ENCODE data around the gene FXYD5. TPM values are rescaled to one million over a fixed set of nuclear protein-coding genes. Genes with fewer than 3 reads are reported as not detected.

Gene FXYD5
- total and polyA plus RNA-seq, 10 of the 15 experiments (the other 5 are each of a cell fraction or from before 2014, with no cell fraction given): 30.0 to 159 (median 93.9) TPM

- 80% methylated on average over 1 of the region's 1 CpG for WGBS (ENCODE audit: insufficient coverage, insufficient replicate concordance, low lambda C conversion rate, missing lambda C conversion rate)
- FAIRE-seq: no peak
- H2AFZ ChIP-seq (ENCODE audit: control insufficient read depth, low read depth, low read length): no peak overlapping the region
- DNase-seq (ENCODE audit: low read depth, low spot score): no peak
- no peak overlapping the region for H3K4me2 ChIP-seq (ENCODE audit: control insufficient read depth, insufficient read depth)
- ChIA-PET SMC1A (ENCODE audit: uncharacterized antibody, unreplicated experiment) (no interaction called here), CTCF (interaction anchor here (0.5 to 2.1 kb wide), 2 partner anchors 152 to 242 kb away, joined by 3 to 8 read pairs; no protein-coding TSS in a partner anchor), RAD21 (ENCODE audit: unreplicated experiment) (no interaction called here), POLR2A (no interaction called here)
- H3K79me2 ChIP-seq (ENCODE audit: control insufficient read depth, insufficient read depth, low read length): no peaks in the 10 kb centered on the region
- H3K9ac ChIP-seq (ENCODE audit: control insufficient read depth, insufficient read depth, low read length): no peak overlapping the region
- H3K27ac ChIP-seq (ENCODE audit: control insufficient read depth, insufficient read depth): no peak overlapping the region
- ATAC-seq: no peak
- peaks cover 13% of the 10 kb centered on the region for H3K4me1 ChIP-seq (ENCODE audit: control insufficient read depth, insufficient read depth, low read length)
- intact Hi-C loops (cut with micrococcal nuclease; ENCODE audit: unreplicated experiment): no loop called here
- no TSS peak for BruUV-seq (replicated peaks)
- no peaks in the 10 kb centered on the region for H4K20me1 ChIP-seq (ENCODE audit: control insufficient read depth, insufficient read depth)
- no peaks in the 10 kb centered on the region for H3K27me3 ChIP-seq (replicated peaks in 1 of 2; ENCODE audit: control insufficient read depth in 2 of 2, insufficient read depth in 2 of 2, low read length in 1 of 2)
- TF ChIP-seq HDAC6 (IDR thresholded peaks at IDR 0.05; ENCODE audit: unreplicated experiment): no peak
- no peak for TF ChIP-seq RBBP5 (conservative IDR thresholded peaks at IDR 0.05)
- TF ChIP-seq SMARCA5 (IDR thresholded peaks at IDR 0.05): no peak
- no peak for TF ChIP-seq MYC (IDR thresholded peaks at IDR 0.05; ENCODE audit: insufficient read depth, insufficient read length, insufficient replicate concordance, low read length, severe bottlenecking)
- no peak for TF ChIP-seq STAT3 (IDR thresholded peaks at IDR 0.05; ENCODE audit: low read depth, low read length)
- no peak for TF ChIP-seq ZNF207 (IDR thresholded peaks at IDR 0.05; ENCODE audit: borderline replicate concordance)
- TF ChIP-seq MTA2 (IDR thresholded peaks at IDR 0.05; ENCODE audit: low read depth): no peak
- TF ChIP-seq E2F8 (IDR thresholded peaks at IDR 0.05; ENCODE audit: low read depth, partially characterized antibody): no peak
- no peak for TF ChIP-seq TCF7 (IDR thresholded peaks at IDR 0.05; ENCODE audit: borderline replicate concordance)
- H3K9me3 ChIP-seq (replicated peaks; ENCODE audit: control insufficient read depth, insufficient read depth, low read length): peaks cover 13% of the 10 kb centered on the region
- H3K36me3 ChIP-seq (ENCODE audit: control insufficient read depth in 2 of 2, insufficient read depth in 2 of 2, low read length in 1 of 2): no peaks in the 10 kb centered on the region
- in situ Hi-C loops (cut with MboI): no loop called here
- no peak overlapping the region for H3K4me3 ChIP-seq
These were observed 64.5 kb downstream of the FXYD5 start for GRCh38 chr19:35219008-35219407.

Small RNA genes lying within 50 kb of the gene (small RNA-seq; reads per million reads assigned to genes)
- not detected for gene AC020907.2

Other genes starting within 250 kb of the FXYD5 start
Only the 7 nearest of the 18 such genes appear.
- gene HPN, start 113.0 kb upstream of the FXYD5 start, total RNA-seq (2014; rRNA removed): not detected in 2 replicates
- not detected in 2 replicates for gene HPN, start 113.0 kb upstream of the FXYD5 start, total RNA-seq (2014; rRNA removed; fragmentation: Illumina TruSeq; extraction: Trizol)
- 0.13 and 0.21 TPM in 2 replicates for gene HPN, start 113.0 kb upstream of the FXYD5 start, total RNA-seq (2021)
- not detected in 2 replicates for gene HPN, start 113.0 kb upstream of the FXYD5 start, polyA plus RNA-seq (2011; rRNA removed)
- not detected in 2 replicates for gene HPN, start 113.0 kb upstream of the FXYD5 start, polyA plus RNA-seq (2014; fragmentation: Illumina TruSeq; extraction: Trizol)
- not detected for gene HPN, start 113.0 kb upstream of the FXYD5 start, polyA plus RNA-seq (2014; fragmentation: Nextera tagmentation; extraction: Ambion mirVana)
- 0.16 TPM in 1 of 2 replicates, not detected in the other for gene HPN, start 113.0 kb upstream of the FXYD5 start, polyA plus RNA-seq (2014; rRNA removed)
- gene HPN, start 113.0 kb upstream of the FXYD5 start, polyA plus RNA-seq (2016; fragmentation: Nextera tagmentation; extraction: Ambion mirVana): under 1 TPM in 1 of 2 experiments, not detected in 1; 0.35 TPM
- gene FXYD3, start 38.9 kb upstream of the FXYD5 start, total RNA-seq (2014; rRNA removed): not detected in 2 replicates
- not detected in 2 replicates for gene FXYD3, start 38.9 kb upstream of the FXYD5 start, total RNA-seq (2014; rRNA removed; fragmentation: Illumina TruSeq; extraction: Trizol)
- gene FXYD3, start 38.9 kb upstream of the FXYD5 start, total RNA-seq (2021): 0.44 and 0.80 TPM in 2 replicates
- not detected in 2 replicates for gene FXYD3, start 38.9 kb upstream of the FXYD5 start, polyA plus RNA-seq (2011; rRNA removed)
- not detected in 2 replicates for gene FXYD3, start 38.9 kb upstream of the FXYD5 start, polyA plus RNA-seq (2014; fragmentation: Illumina TruSeq; extraction: Trizol)
- under 1 TPM in 1 of 2 experiments, not detected in 1; 0.09 TPM for gene FXYD3, start 38.9 kb upstream of the FXYD5 start, polyA plus RNA-seq (2014; fragmentation: Nextera tagmentation; extraction: Ambion mirVana)
- not detected in 2 replicates for gene FXYD3, start 38.9 kb upstream of the FXYD5 start, polyA plus RNA-seq (2014; rRNA removed)
- not detected for gene FXYD3, start 38.9 kb upstream of the FXYD5 start, polyA plus RNA-seq (2016; fragmentation: Nextera tagmentation; extraction: Ambion mirVana)
- gene LGI4, start 19.7 kb upstream of the FXYD5 start, total RNA-seq (2014; rRNA removed): 0.16 TPM in 1 of 2 replicates, not detected in the other
- not detected in 2 replicates for gene LGI4, start 19.7 kb upstream of the FXYD5 start, total RNA-seq (2014; rRNA removed; fragmentation: Illumina TruSeq; extraction: Trizol)
- 0.29 TPM in 1 of 2 replicates, not detected in the other for gene LGI4, start 19.7 kb upstream of the FXYD5 start, total RNA-seq (2021)
- gene LGI4, start 19.7 kb upstream of the FXYD5 start, polyA plus RNA-seq (2011; rRNA removed): 0.11 TPM in 1 of 2 replicates, not detected in the other
- not detected in 2 replicates for gene LGI4, start 19.7 kb upstream of the FXYD5 start, polyA plus RNA-seq (2014; fragmentation: Illumina TruSeq; extraction: Trizol)
- gene LGI4, start 19.7 kb upstream of the FXYD5 start, polyA plus RNA-seq (2014; fragmentation: Nextera tagmentation; extraction: Ambion mirVana): not detected
- gene LGI4, start 19.7 kb upstream of the FXYD5 start, polyA plus RNA-seq (2014; rRNA removed): not detected in 2 replicates
- gene LGI4, start 19.7 kb upstream of the FXYD5 start, polyA plus RNA-seq (2016; fragmentation: Nextera tagmentation; extraction: Ambion mirVana): not detected
- gene FXYD1, start 15.9 kb upstream of the FXYD5 start, total RNA-seq (2014; rRNA removed): 1.0 TPM in 1 of 2 replicates, not detected in the other
- not detected in 2 replicates for gene FXYD1, start 15.9 kb upstream of the FXYD5 start, total RNA-seq (2014; rRNA removed; fragmentation: Illumina TruSeq; extraction: Trizol)
- 1.2 and 1.4 TPM in 2 replicates for gene FXYD1, start 15.9 kb upstream of the FXYD5 start, total RNA-seq (2021)
- gene FXYD1, start 15.9 kb upstream of the FXYD5 start, polyA plus RNA-seq (2011; rRNA removed): 0.29 and 0.54 TPM in 2 replicates
- 0.34 TPM in 1 of 2 replicates, not detected in the other for gene FXYD1, start 15.9 kb upstream of the FXYD5 start, polyA plus RNA-seq (2014; fragmentation: Illumina TruSeq; extraction: Trizol)
- not detected for gene FXYD1, start 15.9 kb upstream of the FXYD5 start, polyA plus RNA-seq (2014; fragmentation: Nextera tagmentation; extraction: Ambion mirVana)
- 0.14 and 0.37 TPM in 2 replicates for gene FXYD1, start 15.9 kb upstream of the FXYD5 start, polyA plus RNA-seq (2014; rRNA removed)
- gene FXYD1, start 15.9 kb upstream of the FXYD5 start, polyA plus RNA-seq (2016; fragmentation: Nextera tagmentation; extraction: Ambion mirVana): under 1 TPM in 1 of 2 experiments, not detected in 1; 0.44 TPM
- not detected in 2 replicates for gene FXYD7, start 11.5 kb upstream of the FXYD5 start, total RNA-seq (2014; rRNA removed)
- gene FXYD7, start 11.5 kb upstream of the FXYD5 start, total RNA-seq (2014; rRNA removed; fragmentation: Illumina TruSeq; extraction: Trizol): not detected in 2 replicates
- gene FXYD7, start 11.5 kb upstream of the FXYD5 start, total RNA-seq (2021): 0.28 TPM in 1 of 2 replicates, not detected in the other
- gene FXYD7, start 11.5 kb upstream of the FXYD5 start, polyA plus RNA-seq (2011; rRNA removed): 0.07 and 0.12 TPM in 2 replicates
- gene FXYD7, start 11.5 kb upstream of the FXYD5 start, polyA plus RNA-seq (2014; fragmentation: Illumina TruSeq; extraction: Trizol): not detected in 2 replicates
- under 1 TPM in 1 of 2 experiments, not detected in 1; 0.07 TPM for gene FXYD7, start 11.5 kb upstream of the FXYD5 start, polyA plus RNA-seq (2014; fragmentation: Nextera tagmentation; extraction: Ambion mirVana)
- 0.37 TPM in 1 of 2 replicates, not detected in the other for gene FXYD7, start 11.5 kb upstream of the FXYD5 start, polyA plus RNA-seq (2014; rRNA removed)
- not detected for gene FXYD7, start 11.5 kb upstream of the FXYD5 start, polyA plus RNA-seq (2016; fragmentation: Nextera tagmentation; extraction: Ambion mirVana)
- not detected in 2 replicates for gene FAM187B, start 74.0 kb downstream of the FXYD5 start, total RNA-seq (2014; rRNA removed)
- not detected in 2 replicates for gene FAM187B, start 74.0 kb downstream of the FXYD5 start, total RNA-seq (2014; rRNA removed; fragmentation: Illumina TruSeq; extraction: Trizol)
- not detected in 2 replicates for gene FAM187B, start 74.0 kb downstream of the FXYD5 start, total RNA-seq (2021)
- 0.05 TPM in 1 of 2 replicates, not detected in the other for gene FAM187B, start 74.0 kb downstream of the FXYD5 start, polyA plus RNA-seq (2011; rRNA removed)
- gene FAM187B, start 74.0 kb downstream of the FXYD5 start, polyA plus RNA-seq (2014; fragmentation: Illumina TruSeq; extraction: Trizol): not detected in 2 replicates
- not detected for gene FAM187B, start 74.0 kb downstream of the FXYD5 start, polyA plus RNA-seq (2014; fragmentation: Nextera tagmentation; extraction: Ambion mirVana)
- not detected in 2 replicates for gene FAM187B, start 74.0 kb downstream of the FXYD5 start, polyA plus RNA-seq (2014; rRNA removed)
- not detected for gene FAM187B, start 74.0 kb downstream of the FXYD5 start, polyA plus RNA-seq (2016; fragmentation: Nextera tagmentation; extraction: Ambion mirVana)
- 36.9 and 48.1 TPM in 2 replicates for gene LSR, start 94.3 kb downstream of the FXYD5 start, total RNA-seq (2014; rRNA removed)
- gene LSR, start 94.3 kb downstream of the FXYD5 start, total RNA-seq (2014; rRNA removed; fragmentation: Illumina TruSeq; extraction: Trizol): 7.5 and 14.4 TPM in 2 replicates
- gene LSR, start 94.3 kb downstream of the FXYD5 start, total RNA-seq (2021): 44.1 and 48.8 TPM in 2 replicates
- gene LSR, start 94.3 kb downstream of the FXYD5 start, polyA plus RNA-seq (2011; rRNA removed): 6.1 and 24.3 TPM in 2 replicates
- gene LSR, start 94.3 kb downstream of the FXYD5 start, polyA plus RNA-seq (2014; fragmentation: Illumina TruSeq; extraction: Trizol): 3.3 and 12.4 TPM in 2 replicates
- under 1 TPM; 0.26 to 0.84 TPM for gene LSR, start 94.3 kb downstream of the FXYD5 start, polyA plus RNA-seq (2014; fragmentation: Nextera tagmentation; extraction: Ambion mirVana)
- 28.3 and 37.6 TPM in 2 replicates for gene LSR, start 94.3 kb downstream of the FXYD5 start, polyA plus RNA-seq (2014; rRNA removed)
- 10 to 100 TPM; 35.7 to 53.9 TPM for gene LSR, start 94.3 kb downstream of the FXYD5 start, polyA plus RNA-seq (2016; fragmentation: Nextera tagmentation; extraction: Ambion mirVana)

Measured in GM12878 (cell line).